H1 (cell line): ENCODE results near the gene MAP1LC3C.

Source experiments
- CHD1 ChIP-seq: IDR thresholded peaks from 2 replicates; pipeline ENCODE4 v1.6.1; 2012; ENCODE audit warnings: low read depth, low read length, improper control_type of control experiment
- SAP30 ChIP-seq: fragments of 300-600 bp; sonication (generic); IDR thresholded peaks from 2 replicates; pipeline ENCODE4 v1.7.1; 2012; ENCODE audit warnings: low read length, moderate library complexity, mild to moderate bottlenecking, inconsistent platforms; ENCODE audit not compliant: insufficient read depth, insufficient replicate concordance

DNA sequence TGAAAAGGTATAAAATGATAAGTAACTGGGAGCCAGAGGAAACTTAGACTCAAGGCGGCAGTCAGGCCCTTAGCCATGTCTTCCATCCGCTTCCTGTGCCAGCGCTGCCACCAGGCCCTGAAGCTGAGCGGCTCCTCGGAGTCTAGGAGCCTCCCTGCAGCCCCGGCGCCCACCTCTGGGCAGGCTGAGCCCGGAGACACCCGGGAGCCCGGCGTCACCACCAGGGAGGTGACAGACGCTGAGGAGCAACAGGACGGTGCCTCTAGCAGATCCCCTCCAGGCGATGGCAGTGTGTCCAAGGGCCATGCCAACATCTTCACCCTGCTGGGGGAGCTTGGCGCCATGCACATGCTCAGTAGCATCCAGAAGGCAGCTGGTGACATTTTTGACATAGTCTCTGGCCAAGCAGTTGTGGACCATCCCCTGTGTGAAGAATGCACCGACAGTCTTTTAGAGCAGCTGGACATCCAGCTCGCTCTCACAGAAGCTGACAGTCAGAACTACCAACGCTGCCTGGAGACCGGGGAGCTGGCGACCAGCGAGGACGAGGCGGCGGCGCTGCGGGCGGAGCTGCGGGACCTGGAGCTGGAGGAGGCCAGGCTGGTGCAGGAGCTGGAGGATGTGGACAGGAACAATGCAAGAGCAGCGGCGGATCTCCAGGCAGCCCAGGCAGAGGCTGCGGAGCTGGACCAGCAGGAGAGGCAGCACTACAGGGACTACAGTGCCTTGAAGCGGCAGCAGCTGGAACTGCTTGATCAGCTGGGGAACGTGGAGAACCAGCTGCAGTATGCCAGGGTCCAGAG, 41.0 kb downstream of the MAP1LC3C start, which contains the start of gene BECN2:
- TF ChIP-seq CHD1 (no peak), SAP30 (no peak)
